Activated T-helper 9 cell treated with anti-CD3 and anti-CD28 coated beads, Interleukin-2, amount 50 U/mL, for 16 hours (primary cell): ENCODE data around the gene CRKL.
"Not testable (repeated sequence)": the region's sequence is repeated elsewhere in the genome, so short reads cannot be mapped to it uniquely, and the experiment has no call there.

Experiments used
- DNase-seq: peaks from one replicate; pipeline ENCODE4 v3.0.0-alpha.2; 2020; ENCODE audit warnings: low read depth

The CRKL gene

GRCh38 chr22:20967697-20968211 is 50.5 kb downstream of the CRKL start:
- DNase-seq: no peak

GRCh38 chr22:20968281-20968977 is 51.2 kb downstream of the CRKL start:
- no peak for DNase-seq

GRCh38 chr22:20970939-20971657 is 53.9 kb downstream of the CRKL start:
- no peak for DNase-seq

- DNase-seq: not testable (repeated sequence)
Measured at GRCh38 chr22:20972014-20972694, 54.9 kb downstream of the CRKL start.

- no peak for DNase-seq
Measured at GRCh38 chr22:20972933-20973577, 55.8 kb downstream of the CRKL start.

GRCh38 chr22:20973634-20974286 is 56.6 kb downstream of the CRKL start:
- DNase-seq: no peak

- no peak for DNase-seq
Measured at GRCh38 chr22:20974336-20974955, 57.2 kb downstream of the CRKL start.

GRCh38 chr22:20975541-20976290 is 58.5 kb downstream of the CRKL start:
- DNase-seq: no peak

- no peak for DNase-seq
Measured at GRCh38 chr22:20976291-20976877, 59.2 kb downstream of the CRKL start.

GRCh38 chr22:20977019-20977418 is 59.8 kb downstream of the CRKL start:
- DNase-seq: no peak

GRCh38 chr22:20977516-20978170 is 60.4 kb downstream of the CRKL start:
- no peak for DNase-seq

GRCh38 chr22:20978419-20978818 is 61.2 kb downstream of the CRKL start:
- DNase-seq: no peak

- peak; percentile 41 for DNase-seq
Measured at GRCh38 chr22:20979243-20979809, 62.1 kb downstream of the CRKL start.

GRCh38 chr22:20979940-20980453 is 62.8 kb downstream of the CRKL start:
- no peak for DNase-seq

- DNase-seq: no peak
Measured at GRCh38 chr22:20980523-20980922, 63.3 kb downstream of the CRKL start.

GRCh38 chr22:20980938-20981722 is 63.9 kb downstream of the CRKL start:
- no peak for DNase-seq

- peak; percentile 58 for DNase-seq
Measured at GRCh38 chr22:20981787-20982562, 64.8 kb downstream of the CRKL start, which contains the start of gene LZTR1. Gene LZTR1, plus strand, starts transcription at chr22:20982297. Its CDS starts 75 bp downstream, at chr22:20982372.
